ENCODE results near the gene SLC25A12.

The SLC25A12 gene

GRCh38 chr2:171735991-171736710 is 157.9 kb downstream of the SLC25A12 start:
- no peak for DNase-seq (ENCODE audit: low read depth)
- TF ChIP-seq CTCF (IDR thresholded peaks at IDR 0.05; ENCODE audit: low read depth, low read length): no peak
- TF ChIP-seq MAX (IDR thresholded peaks at IDR 0.05; ENCODE audit: low read depth, low read length): no peak
- TF ChIP-seq POLR2A (IDR thresholded peaks at IDR 0.05; ENCODE audit: extremely low read depth, insufficient read length): no peak
- TF ChIP-seq MYC (IDR thresholded peaks at IDR 0.05; ENCODE audit: low read depth, low read length): no peak
- H3K4me3 ChIP-seq (ENCODE audit: low read depth, low read length): no peak overlapping the region
